T-helper 2 cell treated with Interferon-gamma antibody and Interleukin-4, amounts not matched to agents 100 ng/mL and 5 ng/mL, for 36 hours (primary cell): ENCODE measurements around the gene JPH4. TPM values are rescaled to one million over a fixed set of nuclear protein-coding genes. Genes with fewer than 3 reads are reported as not detected.
"Not testable (repeated sequence)": the region's sequence is repeated elsewhere in the genome, so short reads cannot be mapped to it uniquely, and the experiment has no call there.

Source experiments
- intact Hi-C: fragments of 100-400 bp; cut with micrococcal nuclease; formaldehyde crosslinking; loops from one replicate; pipeline ENCODE4 v1.15.1; 2023
- total RNA-seq: library from RNA; stranded (reverse); gene quantifications from 2 replicates; pipeline ENCODE4 v1.2.3, GENCODE V29; 2022

Gene JPH4
- total RNA-seq: not detected in 2 replicates

DNA sequence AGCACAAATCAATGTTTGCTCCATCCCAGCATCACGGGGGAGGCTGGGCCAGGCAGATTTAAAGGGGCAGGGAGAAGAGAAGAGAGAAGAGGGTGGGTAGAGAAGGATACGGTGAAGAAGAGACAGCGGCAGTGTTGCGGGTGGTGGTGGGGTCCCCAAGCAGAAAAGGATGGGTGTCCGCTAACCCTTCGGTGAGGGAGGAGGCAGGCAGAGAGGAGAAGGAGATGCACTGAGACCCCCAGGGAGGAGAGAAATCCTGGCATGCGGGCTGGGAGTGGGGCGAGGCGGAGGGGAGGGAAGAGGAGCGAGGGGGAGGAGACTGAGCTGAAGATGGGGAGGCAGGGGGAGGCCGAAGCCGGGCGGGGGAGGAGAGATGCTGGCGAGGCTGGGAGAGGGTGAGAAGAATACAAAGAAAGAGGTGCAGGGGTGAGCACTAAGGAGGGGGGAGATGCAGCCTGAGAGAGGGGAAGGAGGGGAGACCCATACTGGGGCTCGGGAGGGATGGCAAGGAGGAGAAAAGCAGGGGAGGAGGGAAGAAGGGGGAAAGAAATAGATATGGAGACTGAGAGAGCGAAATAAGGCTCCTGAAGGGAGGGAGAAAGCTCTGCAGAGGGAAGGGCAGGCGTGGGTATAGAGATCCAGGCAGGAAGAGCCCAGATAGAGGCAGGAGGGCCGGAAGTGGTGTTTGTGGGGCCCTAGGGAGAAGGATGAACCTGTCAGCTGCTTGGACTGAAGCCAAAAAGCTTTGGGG, at the start of gene JPH4:
Gene JPH4, minus strand, starts transcription at position 231 of the 751 bp plus-strand sequence. CDS start 1,337 bp downstream, outside the sequence.
- intact Hi-C loops: no loop called here

DNA sequence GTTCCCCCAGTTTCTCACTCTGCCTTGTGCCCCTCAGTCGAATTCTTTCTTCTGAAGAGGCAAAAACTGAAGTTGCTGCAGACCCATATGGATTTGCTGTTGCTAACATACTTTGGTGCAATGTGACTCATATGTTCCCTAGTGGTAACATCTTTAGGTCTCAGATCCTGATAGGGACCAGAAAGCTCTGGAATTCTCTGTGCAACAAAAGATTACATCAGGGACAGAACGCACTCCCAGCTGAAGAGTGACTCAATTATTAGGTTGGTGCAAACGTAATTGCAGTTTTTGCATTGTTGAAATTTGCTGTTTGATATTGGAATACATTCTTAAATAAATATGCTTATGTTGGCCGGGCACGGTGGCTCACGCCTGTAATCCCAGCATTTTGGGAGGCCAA, 49.4 kb upstream of the JPH4 start:
- intact Hi-C loops: no loop called here

DNA sequence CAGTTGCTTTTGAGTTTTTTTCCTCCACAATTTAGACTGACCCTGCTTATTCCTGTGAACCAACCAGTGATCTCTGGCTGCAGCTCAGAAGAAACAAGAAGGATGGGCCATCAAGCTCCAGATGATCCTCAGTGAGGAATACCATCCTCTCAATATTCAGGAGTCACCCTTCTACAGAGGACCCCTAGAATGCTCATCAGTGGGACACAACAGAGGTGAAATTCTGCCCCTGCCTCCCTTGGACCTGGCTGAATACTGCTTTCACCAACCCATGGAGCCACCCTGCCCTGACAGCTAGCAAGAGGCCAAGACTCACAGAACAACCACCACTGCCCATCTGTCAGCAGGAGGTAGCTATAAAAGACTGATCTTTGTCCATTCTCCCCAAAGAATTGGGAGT, 48.4 kb upstream of the JPH4 start:
- intact Hi-C loops: no loop called here

DNA sequence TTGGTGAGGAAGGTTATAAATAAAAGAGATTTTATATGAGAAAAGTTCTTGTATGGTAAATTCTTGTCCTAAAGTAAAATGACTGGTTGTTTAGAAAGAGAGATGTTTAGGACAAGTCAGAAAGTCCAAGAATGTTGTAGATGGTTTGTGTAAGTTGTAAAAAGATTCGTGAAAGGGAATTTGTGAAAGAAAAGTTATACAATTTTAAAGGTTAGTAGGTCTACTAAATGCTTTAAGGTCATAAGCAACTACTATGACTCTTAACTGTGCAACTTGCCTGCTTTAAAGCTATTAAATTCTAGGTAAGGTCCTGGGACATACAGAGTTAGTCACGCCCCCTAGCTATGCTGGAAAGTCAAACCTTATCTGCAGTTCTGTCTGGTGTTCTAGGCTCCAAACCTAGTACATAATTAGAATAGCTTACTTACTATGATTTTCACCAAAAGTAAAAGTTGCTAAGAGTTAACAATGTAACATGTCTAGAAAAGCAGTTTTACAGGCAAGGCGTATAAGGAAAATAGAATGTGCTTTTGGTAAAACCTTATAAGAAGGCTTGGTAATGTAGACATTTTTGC, 46.3 kb upstream of the JPH4 start:
- intact Hi-C loops: no loop called here

DNA sequence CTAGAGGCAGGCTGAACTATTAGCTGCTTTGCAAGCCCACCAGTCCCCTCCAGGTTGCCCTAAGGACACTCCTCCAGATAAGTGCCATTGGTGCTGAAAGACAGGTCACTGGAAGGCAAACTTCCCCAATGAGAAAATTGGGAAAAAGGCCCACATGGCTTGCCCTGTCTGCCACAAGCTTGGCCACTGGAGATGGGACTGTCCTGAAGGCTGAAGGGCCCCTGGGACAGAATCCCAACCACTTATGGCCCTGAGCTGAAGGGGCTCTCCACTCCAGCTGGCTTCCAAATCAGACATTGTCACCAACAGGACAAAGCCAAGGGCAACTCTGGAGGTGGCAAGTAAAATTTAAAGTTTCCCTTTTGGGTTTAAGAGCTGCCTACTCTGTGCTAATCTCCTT, 45.4 kb upstream of the JPH4 start:
- intact Hi-C loops: no loop called here

DNA sequence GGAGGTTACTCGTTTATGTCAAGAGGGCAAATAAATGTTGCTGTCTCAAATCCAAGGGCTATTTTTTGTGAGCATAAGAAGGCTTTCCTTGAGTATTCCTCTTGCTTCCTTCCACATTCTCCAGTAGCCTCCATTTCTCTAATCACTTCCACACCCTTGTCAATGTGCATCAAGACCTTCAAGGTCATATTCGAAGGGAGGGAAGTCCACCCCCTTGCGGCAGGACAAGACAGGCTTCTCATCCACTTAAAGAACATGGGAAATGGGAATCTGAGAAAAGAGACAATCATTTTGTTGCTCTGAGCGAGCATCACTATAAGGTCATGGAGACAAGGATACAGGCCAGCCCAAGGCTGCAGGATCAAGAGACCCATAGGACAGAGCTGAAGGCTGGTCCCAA, 44.4 kb upstream of the JPH4 start:
- intact Hi-C loops: no loop called here

DNA sequence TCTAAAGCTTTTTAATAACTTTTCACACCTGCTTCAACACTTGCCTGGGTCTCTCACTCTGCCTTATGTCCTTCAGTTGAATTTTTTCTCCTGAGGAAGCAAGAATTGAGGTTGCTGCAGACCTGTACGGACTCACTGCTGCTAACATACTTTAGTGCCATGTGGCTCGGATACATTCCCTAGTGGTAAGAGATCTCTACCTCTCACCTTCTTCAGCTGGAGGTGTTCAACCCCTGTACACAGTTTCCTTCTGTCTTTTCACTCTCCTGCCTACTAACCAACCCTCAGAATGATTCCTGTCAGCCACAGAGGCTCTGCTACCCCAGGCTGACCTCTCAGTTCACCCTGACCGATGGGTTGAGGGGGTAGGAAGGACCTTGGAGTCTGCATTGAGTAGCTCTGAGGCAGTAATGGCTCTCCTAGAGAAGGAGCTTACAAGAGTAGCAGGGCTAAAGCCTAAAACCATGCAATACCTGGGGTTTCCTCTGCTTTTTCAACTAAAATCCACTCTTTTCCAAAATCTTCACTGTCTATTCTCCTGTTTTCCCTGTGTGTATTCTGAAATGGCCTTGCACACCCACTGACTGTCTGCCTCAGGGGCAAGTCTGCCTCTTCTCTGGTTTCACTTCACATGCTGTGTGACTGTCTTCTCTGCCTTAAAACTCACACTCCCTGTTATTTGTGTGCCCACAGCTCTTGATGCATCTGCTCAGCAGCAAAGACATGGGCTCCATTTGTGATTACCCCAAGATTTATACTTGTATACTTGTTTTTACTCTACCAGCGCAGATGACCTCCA, 43.5 kb upstream of the JPH4 start:
- intact Hi-C loops: no loop called here

DNA sequence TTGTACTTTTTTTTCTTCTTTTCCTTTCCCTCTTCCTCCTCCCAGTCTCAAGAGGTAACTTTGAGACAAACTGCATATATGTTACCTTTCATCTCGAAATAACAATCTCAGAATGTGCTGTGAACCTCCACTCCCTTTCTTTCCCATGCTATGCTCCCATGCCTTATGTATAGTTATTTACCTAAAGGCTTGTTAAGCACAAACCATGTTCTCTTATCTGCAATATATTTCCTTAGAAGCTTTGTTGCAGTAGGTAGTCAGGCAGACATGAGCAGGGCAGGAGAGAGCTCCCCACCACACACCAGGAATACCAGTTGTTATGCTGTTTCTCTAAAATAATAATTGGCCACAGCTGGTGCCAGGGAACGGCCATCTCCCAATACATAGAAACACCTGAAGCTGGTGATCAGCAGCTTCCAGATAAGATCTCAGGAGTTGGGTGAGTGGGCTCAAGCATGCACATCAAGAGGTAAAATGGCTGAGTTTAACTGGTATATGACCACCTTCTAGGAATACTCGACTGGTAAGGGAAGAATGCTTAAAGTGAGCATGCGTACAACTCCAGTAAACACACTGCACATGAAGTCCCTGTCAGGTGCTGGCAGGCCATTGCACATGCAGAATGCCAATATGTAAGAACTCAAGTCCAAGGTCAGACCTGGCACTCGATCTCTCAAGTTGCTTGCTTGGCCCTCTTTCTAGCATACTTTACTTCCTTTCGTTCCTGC, 42.8 kb upstream of the JPH4 start:
- intact Hi-C loops: no loop called here

DNA sequence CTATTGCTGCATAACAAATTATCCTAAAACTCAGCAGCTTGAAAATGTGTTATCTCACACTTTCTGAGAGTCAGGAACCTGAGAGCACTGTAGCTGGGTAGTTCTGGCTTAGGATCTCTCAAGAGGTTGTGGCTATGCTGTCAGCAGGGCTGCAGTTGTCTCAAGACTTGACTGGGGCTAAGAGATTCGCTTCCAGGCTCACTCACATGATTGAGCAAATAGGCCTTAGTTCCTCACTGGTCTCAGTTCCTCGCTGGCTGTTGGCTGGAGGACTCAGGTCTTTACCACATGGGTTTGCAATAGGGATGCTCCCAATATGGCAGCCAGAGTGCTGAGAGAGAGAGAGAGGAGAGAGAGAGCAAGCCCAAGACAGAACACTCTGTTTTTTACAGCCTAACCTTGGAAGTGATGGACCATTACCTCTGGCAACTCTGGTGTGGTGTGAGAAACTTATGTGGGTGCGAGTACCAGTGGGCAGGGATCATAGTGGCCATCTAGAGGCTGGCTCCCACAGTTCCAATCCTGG, 41.6 kb upstream of the JPH4 start:
- intact Hi-C loops: no loop called here

DNA sequence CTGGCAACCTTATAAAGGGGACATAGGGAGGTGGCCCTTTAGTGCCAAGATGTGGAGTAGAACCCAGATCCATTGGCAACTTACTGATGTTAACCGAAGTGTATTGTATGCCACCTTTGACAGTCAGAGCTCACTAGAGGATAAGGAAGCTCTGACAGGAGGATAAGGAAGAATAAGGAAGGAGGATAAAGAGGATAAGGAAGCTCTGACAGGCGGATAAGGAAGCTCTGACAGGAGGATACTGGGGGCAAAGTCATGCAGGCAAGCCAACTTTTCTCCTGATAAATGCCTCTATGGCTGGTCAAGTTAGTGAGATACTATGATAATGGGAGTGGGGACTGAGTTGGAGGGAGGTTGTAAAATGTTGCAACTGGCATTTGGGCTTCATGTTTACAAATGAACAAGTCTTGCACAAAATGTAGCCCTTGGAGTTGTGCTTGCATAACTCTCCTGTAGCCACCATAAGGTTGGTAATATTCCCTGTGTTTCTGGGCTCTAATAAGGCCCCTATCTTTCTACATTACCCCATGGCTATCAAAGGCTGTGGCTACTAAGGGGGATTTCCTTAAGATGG, 39.9 kb upstream of the JPH4 start:
- intact Hi-C loops: no loop called here

DNA sequence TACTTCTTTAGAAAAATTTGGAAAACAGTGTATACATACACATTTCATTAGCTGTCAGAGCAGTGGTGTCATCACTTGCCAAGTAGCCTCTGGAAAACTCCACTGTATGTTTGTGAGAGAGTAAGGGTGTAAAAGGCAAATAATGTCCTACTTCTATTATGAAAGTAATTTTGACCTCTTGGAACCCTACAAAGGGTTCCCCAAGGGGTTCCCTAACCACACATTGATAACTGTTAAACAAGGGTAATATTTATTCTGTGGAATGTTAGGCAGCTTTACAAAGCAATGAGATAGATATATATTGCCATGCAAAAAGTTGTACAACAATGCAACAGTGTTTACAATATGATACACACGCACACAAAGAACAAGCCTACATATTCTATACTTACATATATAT, 38.9 kb upstream of the JPH4 start:
- intact Hi-C loops: no loop called here

DNA sequence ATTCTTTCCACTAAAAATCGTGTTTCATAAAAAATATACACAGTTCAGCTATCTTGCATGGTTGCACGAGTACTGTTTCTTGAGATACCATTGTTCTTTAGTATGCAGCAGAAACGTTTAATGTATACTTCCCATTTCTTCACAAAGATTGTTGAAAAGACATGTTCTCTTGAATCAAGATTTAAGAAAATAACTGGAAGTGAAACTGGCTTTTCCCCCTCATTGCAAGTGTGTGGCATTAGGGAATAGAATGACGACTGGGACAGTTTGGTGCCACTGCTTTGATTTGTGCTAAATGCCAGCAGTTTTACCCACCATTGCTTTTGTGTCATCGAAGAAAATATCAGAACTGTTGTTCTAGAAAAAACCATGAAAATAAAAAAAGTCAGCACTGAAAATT, 37.3 kb upstream of the JPH4 start:
- intact Hi-C loops: no loop called here

DNA sequence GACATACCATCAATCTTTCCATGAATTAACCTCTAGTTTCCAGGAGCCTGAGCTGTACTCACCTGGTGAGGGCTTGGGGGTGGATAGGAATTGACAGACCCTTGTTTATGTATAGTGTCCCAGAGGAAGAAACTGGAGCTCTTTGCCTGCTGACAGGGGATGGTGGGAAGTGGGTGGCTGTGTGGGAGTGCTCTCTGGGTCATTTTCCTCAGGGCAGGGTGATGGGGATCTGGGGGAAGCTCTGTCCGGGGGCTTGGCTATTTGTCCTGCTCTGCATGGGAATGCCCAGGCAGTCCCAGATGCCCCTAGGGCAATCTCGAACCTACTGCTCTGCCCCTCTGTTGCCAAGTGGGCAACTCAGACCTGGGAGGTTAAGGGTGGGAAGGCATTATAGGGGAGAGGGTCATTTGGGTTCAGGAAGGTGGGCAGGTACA, 35.8 kb upstream of the JPH4 start:
- intact Hi-C loops: no loop called here

DNA sequence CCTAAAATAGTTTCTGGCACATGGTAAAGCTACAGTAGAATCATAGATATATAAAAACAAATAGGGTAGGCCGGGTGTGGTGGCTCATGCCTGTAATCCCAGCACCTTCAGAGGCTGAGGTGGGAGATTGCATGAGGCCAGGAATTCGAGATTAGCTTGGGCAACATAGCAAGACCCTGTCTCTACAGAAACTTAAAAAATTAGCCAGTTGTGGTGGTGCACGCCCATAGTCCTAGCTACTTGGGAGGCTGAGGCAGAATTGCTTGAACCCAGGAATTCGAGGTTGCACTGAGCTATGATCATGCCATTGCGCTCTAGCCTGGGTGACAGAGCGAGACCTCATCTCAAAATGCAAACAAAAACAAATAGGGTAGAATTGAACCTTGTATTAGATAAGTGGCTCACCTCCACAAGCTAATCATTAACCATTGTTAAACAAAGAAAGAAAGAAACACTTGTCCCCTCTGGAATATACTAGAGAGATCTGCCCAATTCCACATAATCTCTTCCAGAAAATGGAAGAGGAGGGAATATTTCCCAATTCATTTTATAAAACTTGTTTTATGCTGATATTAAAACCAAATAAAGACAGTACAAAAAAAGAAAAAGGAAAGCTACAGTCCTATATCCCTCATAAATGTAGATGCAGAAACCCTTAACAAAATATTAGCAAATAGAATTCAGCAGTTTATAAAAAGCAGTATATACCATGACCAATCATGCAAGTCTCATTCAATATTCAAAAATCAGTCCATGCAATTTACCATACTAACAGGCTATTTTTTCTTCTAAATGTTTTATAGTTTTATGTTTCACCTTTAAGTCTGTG, 34.9 kb upstream of the JPH4 start:
- intact Hi-C loops: no loop called here

DNA sequence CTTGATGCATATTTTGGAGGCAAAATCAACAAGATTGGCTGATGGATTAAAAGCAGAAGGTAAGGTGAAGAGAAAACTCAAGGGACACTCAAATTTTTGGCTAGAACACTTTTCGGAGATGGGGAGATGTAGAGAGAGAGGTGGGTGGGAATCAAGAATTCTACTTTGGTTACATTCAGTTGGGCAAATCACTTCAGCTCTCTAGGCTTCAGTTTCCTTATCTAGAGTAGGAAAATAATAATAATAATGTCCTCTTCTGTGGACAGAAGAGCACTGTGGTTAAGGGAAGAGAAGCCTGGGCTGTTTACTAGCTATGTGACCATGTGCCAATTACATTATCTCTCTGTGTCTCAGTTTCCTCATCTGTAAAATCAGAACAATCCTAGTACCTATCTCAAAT, 34.2 kb upstream of the JPH4 start:
- intact Hi-C loops: no loop called here

DNA sequence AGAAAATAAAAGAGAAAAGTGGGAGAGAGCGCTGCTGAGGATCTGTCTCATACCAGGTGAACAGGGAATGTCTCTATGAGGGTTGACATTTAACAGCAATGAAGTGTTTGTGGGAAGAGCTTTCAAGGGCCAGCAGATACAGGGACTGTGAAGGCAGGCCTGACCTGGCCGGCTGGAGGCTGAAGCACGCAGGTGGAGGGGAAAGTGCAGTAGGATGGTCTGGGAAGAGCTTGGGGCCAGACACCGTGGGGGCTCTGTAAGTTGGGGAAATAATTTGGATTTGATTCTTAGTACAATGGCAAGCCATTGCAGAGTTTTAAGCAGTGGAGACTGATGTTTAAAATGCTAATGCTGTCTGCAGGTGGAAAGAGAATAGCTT, 33.8 kb upstream of the JPH4 start:
- intact Hi-C loops: no loop called here

DNA sequence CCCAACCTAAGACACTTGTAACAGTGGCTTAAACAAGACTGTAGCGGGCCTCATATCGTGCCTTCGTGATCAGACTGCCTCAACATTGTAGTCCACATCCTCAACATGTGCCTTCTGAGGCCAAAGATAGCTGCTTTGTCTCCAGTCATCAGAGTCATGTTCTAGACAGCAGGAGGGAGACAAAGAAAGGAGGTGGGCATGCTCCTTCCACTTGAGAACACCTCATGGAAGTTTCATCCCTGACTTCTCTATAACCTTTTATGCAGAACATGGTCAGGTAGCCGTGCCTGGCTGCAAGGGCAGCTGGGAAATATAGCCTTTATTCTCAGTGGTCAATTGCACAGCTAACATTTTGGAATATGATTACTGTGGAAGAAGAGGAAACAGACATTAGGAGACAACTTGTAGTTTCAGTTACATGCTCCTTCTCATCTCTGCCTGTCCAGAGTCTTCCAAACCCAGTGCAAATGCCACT, 32.3 kb upstream of the JPH4 start:
- intact Hi-C loops: no loop called here

DNA sequence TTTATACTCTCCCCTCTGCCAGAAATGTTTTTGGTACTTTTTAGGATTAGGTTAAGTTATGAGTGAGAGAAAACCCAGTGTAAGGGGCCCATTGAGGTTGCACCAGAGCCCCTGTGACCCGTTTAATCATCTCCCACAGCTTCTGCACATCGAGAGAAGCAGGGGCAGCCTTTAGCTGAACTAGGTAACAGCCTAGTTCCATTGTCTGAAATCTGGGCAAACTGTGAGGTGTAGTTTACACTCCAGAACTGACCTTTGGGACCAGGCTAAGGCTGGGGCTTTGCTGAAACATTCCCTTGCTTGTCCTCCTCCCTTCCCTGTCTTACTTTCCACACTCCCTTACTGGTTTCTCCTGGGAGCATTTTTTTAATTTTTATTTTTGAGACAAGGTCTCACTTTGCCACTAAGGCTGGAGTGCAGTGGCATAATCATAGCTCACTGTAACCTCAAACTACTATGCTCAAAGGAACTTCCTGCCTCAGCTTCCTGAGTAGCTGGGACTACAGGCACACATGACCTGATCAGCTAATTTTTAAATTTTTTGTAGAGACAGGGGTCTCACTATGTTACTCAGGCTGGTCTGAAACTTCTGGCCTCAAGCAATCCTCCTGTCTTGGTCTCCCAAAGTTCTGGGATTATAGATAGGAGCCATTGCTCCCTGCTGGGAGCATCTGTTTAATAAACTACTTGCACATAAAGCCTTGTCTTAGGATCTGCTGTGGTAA, 31.7 kb upstream of the JPH4 start:
- intact Hi-C loops: no loop called here

DNA sequence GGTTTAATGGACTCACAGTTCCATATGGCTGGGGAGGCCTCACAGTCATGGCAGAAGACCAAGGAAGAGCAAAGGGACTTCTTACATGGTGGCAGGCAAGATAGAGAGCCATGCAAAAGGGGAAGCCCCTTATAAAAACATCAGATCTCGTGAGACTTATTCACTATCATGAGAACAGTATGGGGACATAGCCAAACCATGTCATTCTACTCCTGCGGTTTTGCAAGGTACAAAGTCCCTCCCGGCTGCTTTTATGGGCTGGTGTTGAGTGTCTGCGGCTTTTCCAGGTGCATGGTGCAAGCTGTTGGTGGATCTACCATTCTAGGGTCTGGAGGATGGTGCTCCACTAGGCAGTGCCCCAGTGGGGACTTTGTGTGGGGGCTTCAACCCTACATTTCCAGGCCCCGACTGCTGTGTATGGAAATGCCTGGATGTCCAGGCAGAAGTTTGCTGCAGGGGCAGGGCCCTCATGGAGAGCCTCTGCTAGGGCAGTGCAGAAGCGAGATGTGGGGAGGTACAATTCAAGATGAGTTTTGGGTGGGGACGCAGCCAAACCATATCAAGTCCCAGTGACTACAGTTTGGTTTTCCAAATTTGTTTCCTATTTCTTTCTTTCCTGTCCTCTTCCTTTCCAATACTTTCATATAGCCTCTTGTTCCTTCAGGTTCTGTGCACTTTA, 31.0 kb upstream of the JPH4 start:
- intact Hi-C loops: not testable (repeated sequence)
